ENCODE results near the gene TRIM28. TPM values are rescaled to one million over a fixed set of nuclear protein-coding genes. Genes with fewer than 3 reads are reported as not detected.
A peak's percentile ranks its signal among the peaks of the same experiment; 100 is the strongest.

TRIM28 gene
- total and polyA plus RNA-seq, 9 of the 15 experiments (the other 6 are each of a cell fraction or from before 2014, with no cell fraction given): 12.1 to 797 (median 490) TPM

DNA sequence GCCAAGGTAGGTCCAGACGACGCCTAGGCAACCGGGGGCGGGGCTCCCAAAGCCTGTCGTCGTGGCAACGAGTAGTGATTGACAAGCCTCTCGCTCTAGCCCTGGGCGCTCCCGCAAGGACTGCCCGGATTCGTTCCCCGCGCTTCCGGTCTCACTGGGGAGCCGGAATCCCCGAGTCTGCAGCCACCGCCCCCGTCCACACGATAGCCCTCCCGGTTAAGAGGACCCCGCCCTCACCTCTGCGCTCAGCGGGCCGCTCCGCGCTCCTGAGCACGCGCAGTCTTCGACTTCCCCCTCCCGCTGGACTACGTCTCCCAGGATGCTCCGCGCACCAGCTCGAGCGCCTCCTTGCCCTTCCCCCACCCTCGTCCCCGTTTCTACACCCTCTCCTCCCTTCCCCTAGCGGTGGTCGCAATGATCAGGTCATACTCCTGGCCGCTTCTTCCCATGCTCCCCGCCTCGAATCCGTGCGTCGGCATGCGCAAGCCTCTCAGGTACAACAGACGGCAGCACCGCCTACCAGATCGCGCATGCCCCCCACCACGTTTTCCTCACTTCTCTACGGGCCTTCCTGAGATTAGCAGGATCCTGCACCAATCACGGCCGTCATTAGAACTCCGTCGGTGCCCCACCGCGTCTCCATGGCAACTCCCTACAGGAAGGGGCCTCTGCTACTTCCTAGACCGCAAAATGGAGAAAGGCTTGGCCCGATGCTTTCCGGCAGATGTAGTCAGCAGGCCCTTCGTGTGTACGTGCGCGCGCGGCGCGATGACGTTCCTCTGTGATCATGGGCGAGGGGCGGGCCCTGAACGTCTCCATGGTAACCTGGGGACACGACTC lies 29.2 kb downstream of the TRIM28 start, which contains the start of gene MZF1:
Gene MZF1, minus strand, starts transcription at position 518 of the 840 bp plus-strand sequence. CDS start 1,946 bp downstream, outside the sequence.
- ChIA-PET CTCF (ENCODE audit: low intra/inter-chr PET ratio) (no interaction called here), POLR2A (interaction anchor here (0.5 to 2.9 kb wide), 4 partner anchors 9 to 231 kb away, joined by 3 to 24 read pairs (median 3); no protein-coding TSS in a partner anchor)
- peaks cover 38% of the 10 kb centered on the region; the same call in 2 of the 3 replicates for H3K36me3 ChIP-seq (ENCODE audit: control insufficient read depth, insufficient read depth, low read length)
- H3K4me1 ChIP-seq (replicated peaks in 1 of 2; ENCODE audit: control insufficient read depth in 2 of 2, insufficient read depth in 2 of 2, low read length in 2 of 2): peaks cover 25 to 35% of the 10 kb centered on the region in 2 experiments; a peak in 4 of 5 replicates
- ATAC-seq (peak; percentile 77), DNase-seq (ENCODE audit: extremely low read depth in 1 of 4, low spot score in 3 of 4) (peak; percentile 92 to 100 (median 94)), FAIRE-seq (peak; percentile 99)
- H3K9ac ChIP-seq (ENCODE audit: insufficient read depth in 1 of 2, low read depth in 2 of 2, low read length in 2 of 2): peak within 1 kb of the TSS; percentile 95 to 97
- H3K9me1 ChIP-seq (ENCODE audit: control insufficient read depth, insufficient read depth, low read length): no peaks in the 10 kb centered on the region
- BruUV-seq (replicated peaks): TSS peak; percentile 42
- H3K27ac ChIP-seq (ENCODE audit: extremely low read depth, low read depth, low read length): peak within 1 kb of the TSS; percentile 99
- no peaks in the 10 kb centered on the region for H4K20me1 ChIP-seq (replicated peaks; ENCODE audit: control insufficient read depth, insufficient read depth, low read length)
- peaks cover 27% of the 10 kb centered on the region for H3K79me2 ChIP-seq (ENCODE audit: control insufficient read depth, insufficient read depth, low read length)
- peak within 1 kb of the TSS; percentile 96 for H3K4me2 ChIP-seq (ENCODE audit: insufficient read depth, low read length)
- peak within 1 kb of the TSS; percentile 71 for H3K4me3 ChIP-seq
- no peaks in the 10 kb centered on the region for H3K9me3 ChIP-seq (replicated peaks; ENCODE audit: control insufficient read depth, insufficient read depth, low read depth, low read length)
- intact Hi-C loops (cut with micrococcal nuclease) (no loop called here), in situ Hi-C loops (cut with MboI) (no loop called here)
- WGBS (ENCODE audit: insufficient coverage, low coverage, missing lambda C conversion rate): under 1% methylated on average over 70 of the region's 75 CpGs
- H2AFZ ChIP-seq (ENCODE audit: low read depth, low read length): peak within 1 kb of the TSS; percentile 99
- H3K27me3 ChIP-seq (ENCODE audit: control insufficient read depth in 2 of 2, insufficient read depth in 2 of 2, low read length in 2 of 2): no peaks in the 10 kb centered on the region
- TF ChIP-seq RBM39 (optimal IDR thresholded peaks at IDR 0.05; ENCODE audit: low read depth, low read length) (peak; percentile 85), RFX5 (IDR thresholded peaks at IDR 0.05; ENCODE audit: low read depth, low read length) (no peak), SRF (CRISPR knock-in tag; IDR thresholded peaks at IDR 0.05) (peak in 1 of 2 experiments; percentile 47; a peak in 1 of 4 replicates), FOXK2 (conservative IDR thresholded peaks at IDR 0.05 in 1 of 2, IDR thresholded peaks at IDR 0.05 in 1 of 2; ENCODE audit: low read depth in 2 of 2) (peak; percentile 94 to 98), EWSR1 (IDR thresholded peaks at IDR 0.05; ENCODE audit: borderline replicate concordance, low read depth, partially characterized antibody) (no peak), KAT7 (CRISPR knock-in tag; IDR thresholded peaks at IDR 0.05; ENCODE audit: borderline replicate concordance) (no peak), SIRT6 (IDR thresholded peaks at IDR 0.05; ENCODE audit: low read depth, low read length) (no peak), NELFE (IDR thresholded peaks at IDR 0.05; ENCODE audit: insufficient read depth, insufficient read length) (no peak), BCL6 (CRISPR knock-in tag; IDR thresholded peaks at IDR 0.05) (no peak), ZNF134 (CRISPR knock-in tag; conservative IDR thresholded peaks at IDR 0.05) (no peak), NR4A1 (CRISPR knock-in tag; IDR thresholded peaks at IDR 0.05) (no peak), NR4A1 (tag; IDR thresholded peaks at IDR 0.05) (no peak), ZNF395 (CRISPR knock-in tag; IDR thresholded peaks at IDR 0.05) (peak; percentile 54; the same call in 1 of the 2 replicates), FOSL1 (tag; conservative IDR thresholded peaks at IDR 0.05) (no peak; the same call in 1 of the 2 replicates), BRD4 (IDR thresholded peaks at IDR 0.05) (peak; percentile 93), ZNF57 (CRISPR knock-in tag; IDR thresholded peaks at IDR 0.05) (peak; percentile 40; the same call in 1 of the 2 replicates), KLF10 (CRISPR knock-in tag; IDR thresholded peaks at IDR 0.05) (no peak), ZNF655 (CRISPR knock-in tag; IDR thresholded peaks at IDR 0.05) (no peak)

All from K562 (cell line).